K562 (cell line): ENCODE data around the gene SH3RF1.

Experiments used
- YBX1 ChIP-seq: fragments of 450-650 bp; IDR thresholded peaks from 2 replicates; pipeline ENCODE4 v1.7.1; 2016; ENCODE audit warnings: mild to moderate bottlenecking
- ZNF79 ChIP-seq: fragments of 250-450 bp; sonication (Bioruptor Pico); IDR thresholded peaks from 2 replicates; pipeline ENCODE4 v1.4.0; 2020; ENCODE audit warnings: low read depth, mild to moderate bottlenecking, moderate library complexity

- no peak for TF ChIP-seq YBX1
- TF ChIP-seq ZNF79, result no peak
Measured at GRCh38 chr4:169079942-169080827, 190.6 kb downstream of the SH3RF1 start.
